Upper lobe of left lung (tissue), 4 donors: ENCODE results near the gene SLC6A17.

Source experiments
- CTCF ChIP-seq, 6 experiments: fragments of 450-650 bp in 4 of 6; fragments of 200-600 bp in 2 of 6; sonication (generic) in 2 of 6; IDR thresholded peaks; one replicate each; pipeline ENCODE4 v1.5.1; 2016 to 2019; ENCODE audit warnings: antibody characterized with exemption in 6 of 6
- POLR2A ChIP-seq, 4 donors: fragments of 450-650 bp; IDR thresholded peaks; one replicate each; pipeline ENCODE4 v1.5.1; 2016 to 2017; ENCODE audit warnings: antibody characterized with exemption in 4 of 4, mild to moderate bottlenecking in 2 of 4

- TF ChIP-seq CTCF (IDR thresholded peaks at IDR 0.05), result no peak
- no peak for TF ChIP-seq POLR2A (IDR thresholded peaks at IDR 0.05)
These were observed 14.5 kb downstream of the SLC6A17 start for GRCh38 chr1:110164725-110165350.
